ENCODE results near the gene WDR62.
"Not testable (repeated sequence)": the region's sequence is repeated elsewhere in the genome, so short reads cannot be mapped to it uniquely, and the experiment has no call there.

WDR62 gene

DNA sequence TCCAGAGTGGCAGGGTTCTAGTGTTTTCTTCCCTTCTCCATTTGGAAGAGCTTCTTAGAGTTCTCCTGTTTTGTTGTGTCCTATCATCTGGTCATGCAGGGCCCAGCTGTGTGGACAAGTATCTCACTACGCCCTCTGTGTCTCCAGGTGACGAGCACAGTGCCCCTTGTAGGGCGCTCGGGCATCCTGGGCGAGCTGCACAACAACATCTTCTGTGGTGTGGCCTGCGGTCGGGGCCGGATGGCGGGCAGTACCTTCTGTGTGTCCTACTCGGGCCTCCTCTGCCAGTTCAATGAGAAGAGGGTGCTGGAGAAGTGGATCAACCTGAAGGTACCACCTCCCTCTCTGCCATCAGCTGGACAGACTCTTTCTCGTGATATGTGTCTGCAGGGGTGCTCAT lies 13.0 kb downstream of the WDR62 start:
- no peak for TF ChIP-seq GABPA (IDR thresholded peaks at IDR 0.05; ENCODE audit: low read depth)
- TF ChIP-seq, protein P1, sequence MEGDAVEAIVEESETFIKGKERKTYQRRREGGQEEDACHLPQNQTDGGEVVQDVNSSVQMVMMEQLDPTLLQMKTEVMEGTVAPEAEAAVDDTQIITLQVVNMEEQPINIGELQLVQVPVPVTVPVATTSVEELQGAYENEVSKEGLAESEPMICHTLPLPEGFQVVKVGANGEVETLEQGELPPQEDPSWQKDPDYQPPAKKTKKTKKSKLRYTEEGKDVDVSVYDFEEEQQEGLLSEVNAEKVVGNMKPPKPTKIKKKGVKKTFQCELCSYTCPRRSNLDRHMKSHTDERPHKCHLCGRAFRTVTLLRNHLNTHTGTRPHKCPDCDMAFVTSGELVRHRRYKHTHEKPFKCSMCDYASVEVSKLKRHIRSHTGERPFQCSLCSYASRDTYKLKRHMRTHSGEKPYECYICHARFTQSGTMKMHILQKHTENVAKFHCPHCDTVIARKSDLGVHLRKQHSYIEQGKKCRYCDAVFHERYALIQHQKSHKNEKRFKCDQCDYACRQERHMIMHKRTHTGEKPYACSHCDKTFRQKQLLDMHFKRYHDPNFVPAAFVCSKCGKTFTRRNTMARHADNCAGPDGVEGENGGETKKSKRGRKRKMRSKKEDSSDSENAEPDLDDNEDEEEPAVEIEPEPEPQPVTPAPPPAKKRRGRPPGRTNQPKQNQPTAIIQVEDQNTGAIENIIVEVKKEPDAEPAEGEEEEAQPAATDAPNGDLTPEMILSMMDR (IDR thresholded peaks at IDR 0.05; ENCODE audit: insufficient read depth, low read length): no peak
- TF ChIP-seq SPI1 (IDR thresholded peaks at IDR 0.05; ENCODE audit: borderline replicate concordance, low read depth): no peak
- TF ChIP-seq, protein P2, sequence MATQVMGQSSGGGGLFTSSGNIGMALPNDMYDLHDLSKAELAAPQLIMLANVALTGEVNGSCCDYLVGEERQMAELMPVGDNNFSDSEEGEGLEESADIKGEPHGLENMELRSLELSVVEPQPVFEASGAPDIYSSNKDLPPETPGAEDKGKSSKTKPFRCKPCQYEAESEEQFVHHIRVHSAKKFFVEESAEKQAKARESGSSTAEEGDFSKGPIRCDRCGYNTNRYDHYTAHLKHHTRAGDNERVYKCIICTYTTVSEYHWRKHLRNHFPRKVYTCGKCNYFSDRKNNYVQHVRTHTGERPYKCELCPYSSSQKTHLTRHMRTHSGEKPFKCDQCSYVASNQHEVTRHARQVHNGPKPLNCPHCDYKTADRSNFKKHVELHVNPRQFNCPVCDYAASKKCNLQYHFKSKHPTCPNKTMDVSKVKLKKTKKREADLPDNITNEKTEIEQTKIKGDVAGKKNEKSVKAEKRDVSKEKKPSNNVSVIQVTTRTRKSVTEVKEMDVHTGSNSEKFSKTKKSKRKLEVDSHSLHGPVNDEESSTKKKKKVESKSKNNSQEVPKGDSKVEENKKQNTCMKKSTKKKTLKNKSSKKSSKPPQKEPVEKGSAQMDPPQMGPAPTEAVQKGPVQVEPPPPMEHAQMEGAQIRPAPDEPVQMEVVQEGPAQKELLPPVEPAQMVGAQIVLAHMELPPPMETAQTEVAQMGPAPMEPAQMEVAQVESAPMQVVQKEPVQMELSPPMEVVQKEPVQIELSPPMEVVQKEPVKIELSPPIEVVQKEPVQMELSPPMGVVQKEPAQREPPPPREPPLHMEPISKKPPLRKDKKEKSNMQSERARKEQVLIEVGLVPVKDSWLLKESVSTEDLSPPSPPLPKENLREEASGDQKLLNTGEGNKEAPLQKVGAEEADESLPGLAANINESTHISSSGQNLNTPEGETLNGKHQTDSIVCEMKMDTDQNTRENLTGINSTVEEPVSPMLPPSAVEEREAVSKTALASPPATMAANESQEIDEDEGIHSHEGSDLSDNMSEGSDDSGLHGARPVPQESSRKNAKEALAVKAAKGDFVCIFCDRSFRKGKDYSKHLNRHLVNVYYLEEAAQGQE (IDR thresholded peaks at IDR 0.05; ENCODE audit: insufficient replicate concordance, low read depth): no peak
- H3K27ac ChIP-seq (replicated peaks): no peak overlapping the region
- no peak for DNase-seq (ENCODE audit: low read depth in 1 of 2, low spot score in 1 of 2)
- no peaks in the 10 kb centered on the region for H3K27me3 ChIP-seq (ENCODE audit: insufficient read depth, poor library complexity, severe bottlenecking)
- no peak overlapping the region for H3K4me3 ChIP-seq (replicated peaks; ENCODE audit: insufficient read depth, low read length)

DNA sequence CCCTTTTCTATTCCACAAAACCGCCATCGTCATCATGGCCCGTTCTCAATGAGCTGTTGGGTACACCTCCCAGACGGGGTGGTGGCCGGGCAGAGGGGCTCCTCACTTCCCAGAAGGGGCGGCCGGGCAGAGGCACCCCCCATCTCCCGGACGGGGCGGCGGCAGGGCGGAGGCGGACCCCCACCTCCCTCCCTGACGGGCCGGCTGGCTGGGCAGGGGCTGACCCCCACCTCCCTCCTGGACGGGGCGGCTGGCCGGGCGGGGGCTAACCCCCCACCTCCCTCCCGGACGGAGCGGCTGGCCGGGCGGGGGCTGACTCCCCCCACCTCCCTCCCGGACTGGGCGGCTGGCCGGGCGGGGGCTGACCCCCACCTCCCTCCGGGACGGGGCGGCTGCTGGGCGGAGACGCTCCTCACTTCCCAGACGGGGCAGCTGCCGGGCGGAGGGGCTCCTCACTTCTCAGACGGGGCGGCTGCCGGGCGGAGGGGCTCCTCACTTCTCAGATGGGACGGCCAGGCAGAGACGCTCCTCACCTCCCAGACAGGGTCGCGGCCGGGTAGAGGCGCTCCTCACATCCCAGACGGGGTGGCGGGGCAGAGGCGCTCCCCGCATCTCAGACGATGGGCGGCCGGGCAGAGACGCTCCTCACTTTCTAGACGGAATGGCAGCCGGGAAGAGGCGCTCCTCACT lies 14.3 kb downstream of the WDR62 start:
- H3K27ac ChIP-seq (replicated peaks); H3K4me3 ChIP-seq (replicated peaks; ENCODE audit: insufficient read depth, low read length); H3K27me3 ChIP-seq (ENCODE audit: insufficient read depth, poor library complexity, severe bottlenecking); DNase-seq (ENCODE audit: low read depth in 1 of 2, low spot score in 1 of 2): not testable (repeated sequence)

DNA sequence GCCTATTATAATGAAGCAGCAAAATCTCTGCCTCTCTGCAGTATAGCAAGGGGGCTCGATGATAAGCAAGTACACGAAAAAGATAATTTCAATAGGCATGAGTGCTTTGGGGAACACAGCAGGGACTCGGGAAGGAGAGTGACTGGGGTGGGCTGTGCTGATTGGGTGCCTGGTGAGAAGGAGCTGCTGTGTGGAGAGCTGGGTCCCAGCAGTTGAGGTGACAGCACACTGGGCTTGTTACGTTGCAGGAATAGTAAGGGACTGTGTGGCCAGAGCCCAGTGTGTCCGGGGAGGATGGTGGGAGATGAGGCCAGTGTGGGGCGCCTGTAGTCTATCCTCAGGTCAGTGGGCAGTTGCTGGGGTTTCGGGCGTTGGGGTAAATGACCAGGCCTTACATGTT lies 17.4 kb downstream of the WDR62 start:
- H3K27ac ChIP-seq (replicated peaks): no peak overlapping the region
- TF ChIP-seq, protein P2 (IDR thresholded peaks at IDR 0.05; ENCODE audit: insufficient replicate concordance, low read depth): no peak
- TF ChIP-seq GABPA (IDR thresholded peaks at IDR 0.05; ENCODE audit: low read depth): no peak
- TF ChIP-seq, protein P1 (IDR thresholded peaks at IDR 0.05; ENCODE audit: insufficient read depth, low read length): no peak
- no peak for TF ChIP-seq SPI1 (IDR thresholded peaks at IDR 0.05; ENCODE audit: borderline replicate concordance, low read depth)
- no peak for TF ChIP-seq POLR2AphosphoS5 (IDR thresholded peaks at IDR 0.05; ENCODE audit: low read depth)
- no peak overlapping the region for H3K4me3 ChIP-seq (replicated peaks; ENCODE audit: insufficient read depth, low read length)
- DNase-seq (ENCODE audit: low read depth in 1 of 2, low spot score in 1 of 2): no peak
- no peaks in the 10 kb centered on the region for H3K27me3 ChIP-seq (ENCODE audit: insufficient read depth, poor library complexity, severe bottlenecking)

DNA sequence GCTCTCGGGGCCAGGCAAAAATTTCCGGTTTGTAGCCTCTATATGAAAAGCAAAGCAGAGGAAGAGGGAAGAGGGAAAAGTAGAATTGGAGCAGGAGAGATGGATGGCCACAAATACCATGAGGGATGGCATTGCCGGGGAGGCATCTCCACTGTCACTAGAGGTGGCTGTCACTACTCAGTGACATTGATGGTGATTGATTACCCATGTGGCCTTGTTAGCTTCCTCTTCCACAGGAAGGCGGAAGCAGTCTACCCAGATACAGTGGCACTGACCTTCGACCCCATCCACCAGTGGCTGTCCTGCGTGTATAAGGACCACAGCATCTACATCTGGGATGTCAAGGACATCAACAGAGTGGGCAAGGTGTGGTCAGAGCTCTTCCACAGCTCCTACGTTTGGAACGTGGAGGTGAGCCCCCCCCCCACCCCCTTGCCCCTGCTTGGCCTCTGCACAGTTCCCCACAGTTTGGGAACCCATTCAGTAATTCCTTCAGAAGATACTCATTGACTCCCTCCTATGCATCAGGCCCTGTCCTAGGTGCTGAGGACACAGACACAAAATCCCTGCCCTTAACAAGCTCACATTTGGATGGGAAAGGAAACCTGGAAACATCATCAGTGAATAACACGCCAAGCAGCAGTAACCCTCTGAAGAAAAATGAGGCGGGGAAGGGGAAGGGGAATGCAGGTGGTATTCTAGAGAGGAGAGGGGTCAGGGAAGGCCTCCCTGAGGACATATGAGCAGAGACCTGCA lies 18.6 kb downstream of the WDR62 start:
- no peak overlapping the region for H3K27ac ChIP-seq (replicated peaks)
- no peak overlapping the region for H3K4me3 ChIP-seq (replicated peaks; ENCODE audit: insufficient read depth, low read length)
- no peaks in the 10 kb centered on the region for H3K27me3 ChIP-seq (ENCODE audit: insufficient read depth, poor library complexity, severe bottlenecking)
- no peak for DNase-seq (ENCODE audit: low read depth in 1 of 2, low spot score in 1 of 2)
- TF ChIP-seq, protein P1 (IDR thresholded peaks at IDR 0.05; ENCODE audit: insufficient read depth, low read length): no peak
- TF ChIP-seq, protein P2 (IDR thresholded peaks at IDR 0.05; ENCODE audit: insufficient replicate concordance, low read depth): peak; percentile 77
- TF ChIP-seq SPI1 (IDR thresholded peaks at IDR 0.05; ENCODE audit: borderline replicate concordance, low read depth) (no peak), GABPA (IDR thresholded peaks at IDR 0.05; ENCODE audit: low read depth) (no peak), POLR2AphosphoS5 (IDR thresholded peaks at IDR 0.05; ENCODE audit: low read depth) (no peak)
